SK-N-SH (cell line): ENCODE data around the gene FAH. TPM values are rescaled to one million over a fixed set of nuclear protein-coding genes. Genes with fewer than 3 reads are reported as not detected.

Source experiments
- CTCF ChIA-PET: fragments of 300-600, 350-600 bp; formaldehyde crosslinking; extraction: SDS; loops from one replicate; lab custom pipeline; 2021; lab: Yijun Ruan, JAX
- POLR2A ChIA-PET: fragments of 350-600 bp; sonication (Branson Sonifier 250); formaldehyde crosslinking; extraction: SDS; loops from one replicate; lab custom pipeline; 2020; ENCODE audit warnings: antibody characterized with exemption, inconsistent platforms; lab: Yijun Ruan, JAX
- DNase-seq: peaks from one replicate; pipeline ENCODE4 v3.0.0; 2012
- H2AFZ ChIP-seq: fragments of 200-600 bp; sonication (generic); 2 replicates; pipeline ENCODE4 v1.8.1; 2016; ENCODE audit warnings: antibody characterized with exemption, mild to moderate bottlenecking, low read depth
- H3F3A ChIP-seq: fragments of 200-600 bp; sonication (generic); replicated peaks from 2 replicates; pipeline ENCODE3; 2016; ENCODE audit warnings: antibody characterized with exemption, mild to moderate bottlenecking; ENCODE audit not compliant: insufficient read depth
- H3K27ac ChIP-seq, 2 experiments: fragments of 200-500 bp in 1 of 2; fragments of 200-600 bp in 1 of 2; sonication (Bioruptor generic) in 1 of 2; sonication (generic), shearing (Covaris generic) in 1 of 2; 2 replicates each; pipeline versions ENCODE4 v1.5.1 to v1.6.1; 2014 to 2016; ENCODE audit warnings: low read depth in 2 of 2, inconsistent platforms in 1 of 2, low read length in 1 of 2, mild to moderate bottlenecking in 1 of 2, mixed read lengths in 1 of 2
- H3K27me3 ChIP-seq: fragments of 200-600 bp; sonication (generic), shearing (Covaris generic); 2 replicates; pipeline ENCODE4 v1.6.1; 2016; ENCODE audit warnings: mixed run types; ENCODE audit not compliant: insufficient read depth
- H3K36me3 ChIP-seq, 2 experiments: fragments of 200-500 bp in 1 of 2; fragments of 200-600 bp in 1 of 2; sonication (Bioruptor generic) in 1 of 2; sonication (generic) in 1 of 2; replicated peaks in 1 of 2; 2 replicates each; pipeline versions ENCODE3 to v1.5.1; 2014 to 2016; ENCODE audit warnings: low read length in 1 of 2, mild to moderate bottlenecking in 1 of 2; ENCODE audit not compliant: insufficient read depth in 2 of 2, control insufficient read depth in 1 of 2
- H3K4me1 ChIP-seq, 2 experiments: fragments of 200-500 bp in 1 of 2; fragments of 200-600 bp in 1 of 2; sonication (Bioruptor generic) in 1 of 2; sonication (generic), shearing (Covaris generic) in 1 of 2; 2 replicates each; pipeline versions ENCODE4 v1.5.1 to v1.6.1; 2014 to 2016; ENCODE audit warnings: low read depth in 1 of 2, low read length in 1 of 2, mixed run types in 1 of 2; ENCODE audit not compliant: insufficient read depth in 2 of 2, control insufficient read depth in 1 of 2
- H3K4me2 ChIP-seq: fragments of 200-600 bp; sonication (generic), shearing (Covaris generic); 2 replicates; pipeline ENCODE4 v1.6.1; 2017; ENCODE audit warnings: mixed run types
- H3K4me3 ChIP-seq, 2 experiments: fragments of 200-500 bp in 1 of 2; fragments of 200-600 bp in 1 of 2; sonication (Bioruptor generic) in 1 of 2; sonication (generic), shearing (Covaris generic) in 1 of 2; 2 replicates each; pipeline versions ENCODE4 v1.5.1 to v1.8.1; 2014 to 2016; ENCODE audit warnings: low read depth in 2 of 2, inconsistent platforms in 1 of 2, low read length in 1 of 2, mild to moderate bottlenecking in 1 of 2, mixed read lengths in 1 of 2, moderate library complexity in 1 of 2
- H3K79me2 ChIP-seq: fragments of 200-600 bp; sonication (generic); 2 replicates; pipeline ENCODE4 v1.8.1; 2017; ENCODE audit warnings: mild to moderate bottlenecking; ENCODE audit not compliant: insufficient read depth
- H3K9ac ChIP-seq: fragments of 200-600 bp; sonication (generic); 2 replicates; pipeline ENCODE4 v1.6.1; 2017; ENCODE audit warnings: mixed run types
- H3K9me2 ChIP-seq: fragments of 200-600 bp; sonication (generic); 2 replicates; pipeline ENCODE4 v1.6.1; 2017; ENCODE audit warnings: mixed run types
- H3K9me3 ChIP-seq: fragments of 200-600 bp; sonication (generic); 2 replicates; pipeline ENCODE4 v1.6.1; 2017; ENCODE audit warnings: mixed run types, mild to moderate bottlenecking, moderate library complexity
- H4K20me1 ChIP-seq: fragments of 200-600 bp; sonication (generic); 2 replicates; pipeline ENCODE4 v1.6.1; 2017; ENCODE audit warnings: mild to moderate bottlenecking, mixed run types; ENCODE audit not compliant: insufficient read depth
- EP300 ChIP-seq, 2 experiments: IDR thresholded peaks; 2 replicates each; pipeline versions ENCODE4 v1.4.0 to v1.6.1; 2012; ENCODE audit warnings: borderline replicate concordance in 1 of 2, low read depth in 1 of 2, low read length in 1 of 2
- EZH2phosphoT487 ChIP-seq: fragments of 200-600 bp; sonication (generic); IDR thresholded peaks from 2 replicates; pipeline ENCODE4 v1.6.1; 2017; ENCODE audit warnings: low read depth, mixed run types, mild to moderate bottlenecking, antibody characterized with exemption, moderate library complexity, borderline replicate concordance
- FOSL2 ChIP-seq: IDR thresholded peaks from 2 replicates; pipeline ENCODE4 v1.4.0; 2012; ENCODE audit warnings: low read depth, mild to moderate bottlenecking, moderate library complexity, borderline replicate concordance
- FOXJ3 ChIP-seq: sonication (generic); formaldehyde crosslinking; IDR thresholded peaks from 2 replicates; pipeline ENCODE4 v1.5.1; 2020; ENCODE audit warnings: mild to moderate bottlenecking, missing genetic modification reagents
- FOXM1 ChIP-seq: IDR thresholded peaks from 2 replicates; pipeline ENCODE4 v1.4.0; 2012; ENCODE audit warnings: low read depth, mild to moderate bottlenecking
- GATA2 ChIP-seq: sonication (generic); formaldehyde crosslinking; IDR thresholded peaks from 2 replicates; pipeline ENCODE4 v1.5.0; 2020; ENCODE audit warnings: mild to moderate bottlenecking, missing genetic modification reagents
- MEF2A ChIP-seq: IDR thresholded peaks from 2 replicates; pipeline ENCODE4 v1.4.0; 2012; ENCODE audit warnings: low read depth, borderline replicate concordance
- MXI1 ChIP-seq: IDR thresholded peaks from 2 replicates; pipeline ENCODE4 v1.6.1; 2012; ENCODE audit warnings: mild to moderate bottlenecking, low read depth, low read length, improper control_type of control experiment
- POLR2AphosphoS5 ChIP-seq: IDR thresholded peaks from 2 replicates; pipeline ENCODE4 v1.6.1; 2012; ENCODE audit warnings: low read depth, low read length
- RCOR1 ChIP-seq: fragments of 150-350 bp; IDR thresholded peaks from 2 replicates; pipeline ENCODE4 v1.6.1; 2017; ENCODE audit warnings: antibody characterized with exemption, low read length
- REST ChIP-seq: IDR thresholded peaks from 2 replicates; pipeline ENCODE4 v1.6.1; 2012; ENCODE audit warnings: mild to moderate bottlenecking, low read depth, low read length, moderate library complexity
- RFX5 ChIP-seq: IDR thresholded peaks from 2 replicates; pipeline ENCODE4 v1.6.1; 2012; ENCODE audit warnings: mild to moderate bottlenecking, improper control_type of control experiment, low read length
- RXRA ChIP-seq: IDR thresholded peaks from 2 replicates; pipeline ENCODE4 v1.4.0; 2012; ENCODE audit warnings: low read depth, mild to moderate bottlenecking, borderline replicate concordance
- SIN3A ChIP-seq: IDR thresholded peaks from 2 replicates; pipeline ENCODE4 v1.6.1; 2012; ENCODE audit warnings: low read depth, mild to moderate bottlenecking, low read length, moderate library complexity, borderline replicate concordance
- SMC3 ChIP-seq: IDR thresholded peaks from 2 replicates; pipeline ENCODE4 v1.6.1; 2012; ENCODE audit warnings: low read depth, low read length, improper control_type of control experiment
- USF1 ChIP-seq: IDR thresholded peaks from 2 replicates; pipeline ENCODE4 v1.4.0; 2012; ENCODE audit warnings: low read depth, borderline replicate concordance
- WGBS: methylation state at CpG from one replicate; pipeline ENCODE4 v1.1.6; 2017; ENCODE audit warnings: low lambda C conversion rate; 5-methylcytosine and 5-hydroxymethylcytosine counted together
- polyA plus RNA-seq, 3 experiments: library from polyadenylated mRNA; depleted of rRNA; stranded (reverse); fragments of >200 nt; gene quantifications; 2 replicates each; pipeline ENCODE4 v1.2.3, GENCODE V29; 2012
- TF ChIP-seq, protein P1 (sequence below): fragments of 200-600 bp; sonication (generic); IDR thresholded peaks from 2 replicates; pipeline ENCODE4 v1.6.1; 2017; ENCODE audit warnings: antibody characterized with exemption, mild to moderate bottlenecking, moderate library complexity
- TF ChIP-seq, protein P2 (sequence below): IDR thresholded peaks from 2 replicates; pipeline ENCODE4 v1.4.0; 2012; ENCODE audit warnings: low read depth

Gene FAH
- polyA plus RNA-seq, 1 of the 3 experiments (the other 2 are of a cell fraction): 34.9 TPM

DNA sequence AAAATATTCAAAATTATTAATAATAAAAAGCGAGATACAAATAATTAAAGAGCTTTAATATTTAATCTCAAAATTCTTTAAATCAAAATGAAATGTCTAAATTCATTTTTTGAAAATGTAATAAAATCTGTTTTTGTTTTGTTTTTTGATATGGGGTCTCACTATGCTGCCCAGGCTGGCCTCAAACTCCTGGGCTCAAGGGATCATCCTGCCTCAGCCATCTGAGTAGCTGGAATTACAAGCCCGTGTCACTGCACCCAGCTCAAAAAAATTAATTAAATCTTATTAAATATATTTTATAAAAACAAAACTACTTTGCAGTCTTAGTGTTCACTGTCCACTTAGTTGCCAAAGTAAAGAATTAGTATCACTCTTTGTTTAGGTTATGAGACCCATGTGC is 38.4 kb downstream of the FAH start:
- H3K79me2 ChIP-seq: no peaks in the 10 kb centered on the region
- H2AFZ ChIP-seq: no peak overlapping the region
- H3K4me2 ChIP-seq: no peak overlapping the region
- ChIA-PET POLR2A (no interaction called here), CTCF (interaction anchor here (1.0 to 1.1 kb wide), 2 partner anchors 130 to 810 kb away, joined by 3 to 4 read pairs; no protein-coding TSS in a partner anchor)
- H3F3A ChIP-seq: no peaks in the 10 kb centered on the region
- no peaks in the 10 kb centered on the region for H4K20me1 ChIP-seq
- H3K9ac ChIP-seq: no peak overlapping the region
- TF ChIP-seq RCOR1: no peak
- TF ChIP-seq REST: no peak
- no peak for TF ChIP-seq FOXM1
- no peak for TF ChIP-seq MXI1
- no peak for TF ChIP-seq SIN3A
- TF ChIP-seq SMC3: no peak
- no peak for TF ChIP-seq EP300 (IDR thresholded peaks at IDR 0.05; ENCODE audit: borderline replicate concordance in 1 of 2, low read depth in 1 of 2, low read length in 1 of 2)
- no peak for TF ChIP-seq RXRA
- TF ChIP-seq, protein P1, sequence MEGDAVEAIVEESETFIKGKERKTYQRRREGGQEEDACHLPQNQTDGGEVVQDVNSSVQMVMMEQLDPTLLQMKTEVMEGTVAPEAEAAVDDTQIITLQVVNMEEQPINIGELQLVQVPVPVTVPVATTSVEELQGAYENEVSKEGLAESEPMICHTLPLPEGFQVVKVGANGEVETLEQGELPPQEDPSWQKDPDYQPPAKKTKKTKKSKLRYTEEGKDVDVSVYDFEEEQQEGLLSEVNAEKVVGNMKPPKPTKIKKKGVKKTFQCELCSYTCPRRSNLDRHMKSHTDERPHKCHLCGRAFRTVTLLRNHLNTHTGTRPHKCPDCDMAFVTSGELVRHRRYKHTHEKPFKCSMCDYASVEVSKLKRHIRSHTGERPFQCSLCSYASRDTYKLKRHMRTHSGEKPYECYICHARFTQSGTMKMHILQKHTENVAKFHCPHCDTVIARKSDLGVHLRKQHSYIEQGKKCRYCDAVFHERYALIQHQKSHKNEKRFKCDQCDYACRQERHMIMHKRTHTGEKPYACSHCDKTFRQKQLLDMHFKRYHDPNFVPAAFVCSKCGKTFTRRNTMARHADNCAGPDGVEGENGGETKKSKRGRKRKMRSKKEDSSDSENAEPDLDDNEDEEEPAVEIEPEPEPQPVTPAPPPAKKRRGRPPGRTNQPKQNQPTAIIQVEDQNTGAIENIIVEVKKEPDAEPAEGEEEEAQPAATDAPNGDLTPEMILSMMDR: no peak
- TF ChIP-seq, protein P2, sequence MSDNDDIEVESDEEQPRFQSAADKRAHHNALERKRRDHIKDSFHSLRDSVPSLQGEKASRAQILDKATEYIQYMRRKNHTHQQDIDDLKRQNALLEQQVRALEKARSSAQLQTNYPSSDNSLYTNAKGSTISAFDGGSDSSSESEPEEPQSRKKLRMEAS: no peak
- TF ChIP-seq MEF2A: no peak
- TF ChIP-seq POLR2AphosphoS5: no peak
- TF ChIP-seq GATA2 (CRISPR knock-in tag): no peak
- no peak for TF ChIP-seq EZH2phosphoT487
- no peak for TF ChIP-seq FOSL2
- no peak for TF ChIP-seq FOXJ3 (CRISPR knock-in tag)
- TF ChIP-seq USF1: no peak
- no peak for TF ChIP-seq RFX5
- no peak overlapping the region for H3K27ac ChIP-seq
- no peaks in the 10 kb centered on the region for H3K9me2 ChIP-seq
- no peaks in the 10 kb centered on the region for H3K4me1 ChIP-seq
- no peak overlapping the region for H3K4me3 ChIP-seq
- peaks cover 2 to 16% of the 10 kb centered on the region in 2 experiments for H3K36me3 ChIP-seq
- H3K27me3 ChIP-seq: no peaks in the 10 kb centered on the region; the same call in 1 of the 2 replicates
- H3K9me3 ChIP-seq: no peaks in the 10 kb centered on the region
- 72% methylated on average over 2 of the region's 2 CpGs for WGBS
- no peak for DNase-seq
